ENCODE measurements around the gene MAST2.
A peak's percentile ranks its signal among the peaks of the same experiment; 100 is the strongest.
"Not testable (repeated sequence)": the region's sequence is repeated elsewhere in the genome, so short reads cannot be mapped to it uniquely, and the experiment has no call there.

Gene MAST2

DNA sequence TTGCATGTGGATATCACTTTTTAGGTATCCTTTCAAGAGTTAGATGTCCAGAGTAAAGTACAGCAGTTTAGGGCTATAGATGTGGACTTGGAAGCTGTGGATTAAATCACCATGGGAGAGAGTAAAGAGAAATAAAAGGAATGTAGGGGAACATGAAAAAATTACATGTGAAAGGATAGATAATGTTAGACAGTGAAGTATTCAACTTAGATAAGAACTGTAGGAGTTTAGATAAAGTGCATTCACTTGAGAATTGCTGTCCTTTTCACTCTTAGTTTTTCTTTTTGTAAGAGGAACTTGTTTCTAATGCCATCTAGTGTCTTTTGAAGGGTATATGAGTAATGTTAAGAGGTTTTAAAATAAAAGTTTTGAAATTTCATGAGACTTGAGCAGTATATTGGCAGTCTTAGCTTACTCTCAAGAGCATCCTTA lies 40.1 kb downstream of the MAST2 start:
- H3K4me3 ChIP-seq (ENCODE audit: low read depth, low read length): no peak overlapping the region
- no peak for TF ChIP-seq POLR2A (IDR thresholded peaks at IDR 0.05; ENCODE audit: extremely low read depth, insufficient read length)
- TF ChIP-seq, protein P1, sequence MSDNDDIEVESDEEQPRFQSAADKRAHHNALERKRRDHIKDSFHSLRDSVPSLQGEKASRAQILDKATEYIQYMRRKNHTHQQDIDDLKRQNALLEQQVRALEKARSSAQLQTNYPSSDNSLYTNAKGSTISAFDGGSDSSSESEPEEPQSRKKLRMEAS (IDR thresholded peaks at IDR 0.05; ENCODE audit: low read depth, low read length): no peak
- TF ChIP-seq, protein P2, sequence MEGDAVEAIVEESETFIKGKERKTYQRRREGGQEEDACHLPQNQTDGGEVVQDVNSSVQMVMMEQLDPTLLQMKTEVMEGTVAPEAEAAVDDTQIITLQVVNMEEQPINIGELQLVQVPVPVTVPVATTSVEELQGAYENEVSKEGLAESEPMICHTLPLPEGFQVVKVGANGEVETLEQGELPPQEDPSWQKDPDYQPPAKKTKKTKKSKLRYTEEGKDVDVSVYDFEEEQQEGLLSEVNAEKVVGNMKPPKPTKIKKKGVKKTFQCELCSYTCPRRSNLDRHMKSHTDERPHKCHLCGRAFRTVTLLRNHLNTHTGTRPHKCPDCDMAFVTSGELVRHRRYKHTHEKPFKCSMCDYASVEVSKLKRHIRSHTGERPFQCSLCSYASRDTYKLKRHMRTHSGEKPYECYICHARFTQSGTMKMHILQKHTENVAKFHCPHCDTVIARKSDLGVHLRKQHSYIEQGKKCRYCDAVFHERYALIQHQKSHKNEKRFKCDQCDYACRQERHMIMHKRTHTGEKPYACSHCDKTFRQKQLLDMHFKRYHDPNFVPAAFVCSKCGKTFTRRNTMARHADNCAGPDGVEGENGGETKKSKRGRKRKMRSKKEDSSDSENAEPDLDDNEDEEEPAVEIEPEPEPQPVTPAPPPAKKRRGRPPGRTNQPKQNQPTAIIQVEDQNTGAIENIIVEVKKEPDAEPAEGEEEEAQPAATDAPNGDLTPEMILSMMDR (IDR thresholded peaks at IDR 0.05; ENCODE audit: low read depth, low read length): no peak
- TF ChIP-seq MYC (IDR thresholded peaks at IDR 0.05; ENCODE audit: low read depth, low read length): no peak
- peak; percentile 50 for DNase-seq (ENCODE audit: low read depth)

DNA sequence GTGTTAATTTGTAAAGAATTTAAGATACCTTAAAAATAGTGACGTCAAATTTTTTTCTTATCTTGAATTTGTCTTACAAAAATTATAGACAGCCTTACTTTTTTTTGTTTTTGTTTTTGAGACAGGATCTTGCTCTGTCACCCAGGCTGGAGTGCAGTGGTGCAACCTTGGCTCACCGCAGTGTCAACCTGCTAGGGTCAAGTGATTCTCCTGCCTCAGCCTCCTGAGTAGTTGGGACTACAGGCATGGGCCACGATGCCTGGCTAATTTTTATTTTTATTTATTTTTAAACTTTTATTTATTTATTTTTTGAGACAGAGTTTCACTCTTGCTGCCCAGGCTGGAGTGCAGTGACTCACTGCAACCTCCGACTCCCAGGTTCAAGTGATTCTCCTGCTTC lies 40.6 kb downstream of the MAST2 start:
- H3K4me3 ChIP-seq (ENCODE audit: low read depth, low read length); DNase-seq (ENCODE audit: low read depth): not testable (repeated sequence)

DNA sequence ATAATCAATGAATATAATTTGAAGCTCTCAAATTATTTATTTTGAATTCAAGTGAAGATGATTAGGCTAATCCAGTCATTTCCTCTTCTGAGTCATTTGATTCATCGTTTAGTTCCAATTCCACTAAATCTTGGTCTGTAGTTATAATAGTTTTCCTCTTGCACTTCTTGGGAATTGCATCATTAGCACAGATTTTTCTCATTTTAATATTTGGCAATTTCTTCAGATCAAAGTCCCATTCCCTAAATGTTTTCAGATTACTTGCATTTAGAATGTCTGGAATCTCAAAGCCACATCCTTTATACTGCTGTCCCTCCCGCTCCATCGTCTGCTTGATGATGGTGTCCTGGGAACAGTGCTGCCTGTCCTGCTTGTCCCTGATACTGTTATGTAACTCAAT lies 43.5 kb downstream of the MAST2 start:
- TF ChIP-seq, protein P1 (IDR thresholded peaks at IDR 0.05; ENCODE audit: low read depth, low read length): no peak
- TF ChIP-seq, protein P2 (IDR thresholded peaks at IDR 0.05; ENCODE audit: low read depth, low read length): no peak
- TF ChIP-seq MYC (IDR thresholded peaks at IDR 0.05; ENCODE audit: low read depth, low read length) (no peak), POLR2A (IDR thresholded peaks at IDR 0.05; ENCODE audit: extremely low read depth, insufficient read length) (no peak)
- no peak for DNase-seq (ENCODE audit: low read depth)
- H3K4me3 ChIP-seq (ENCODE audit: low read depth, low read length): no peak overlapping the region

DNA sequence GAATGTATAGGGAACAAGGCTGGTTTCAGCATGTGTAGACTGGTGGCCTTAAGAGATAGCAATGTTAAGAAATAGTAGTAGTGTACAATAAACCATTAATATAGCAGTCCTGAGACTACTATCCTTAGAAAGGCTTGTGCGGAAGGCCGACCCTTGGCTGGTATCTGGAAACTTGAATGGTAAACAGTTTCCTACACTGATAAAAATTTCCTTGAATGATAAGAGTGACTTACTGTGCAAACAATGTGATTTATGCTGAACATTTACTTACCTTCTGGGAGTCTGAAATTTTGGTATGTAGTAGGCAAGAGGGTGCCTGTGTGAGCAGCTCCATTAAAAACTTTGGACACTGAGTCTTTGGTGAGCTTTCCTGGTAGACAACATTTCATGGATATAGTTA lies 44.7 kb downstream of the MAST2 start:
- TF ChIP-seq, protein P2 (IDR thresholded peaks at IDR 0.05; ENCODE audit: low read depth, low read length): no peak
- TF ChIP-seq MYC (IDR thresholded peaks at IDR 0.05; ENCODE audit: low read depth, low read length): no peak
- TF ChIP-seq POLR2A (IDR thresholded peaks at IDR 0.05; ENCODE audit: extremely low read depth, insufficient read length): no peak
- TF ChIP-seq, protein P1 (IDR thresholded peaks at IDR 0.05; ENCODE audit: low read depth, low read length): no peak
- DNase-seq (ENCODE audit: low read depth): no peak
- no peak overlapping the region for H3K4me3 ChIP-seq (ENCODE audit: low read depth, low read length)

DNA sequence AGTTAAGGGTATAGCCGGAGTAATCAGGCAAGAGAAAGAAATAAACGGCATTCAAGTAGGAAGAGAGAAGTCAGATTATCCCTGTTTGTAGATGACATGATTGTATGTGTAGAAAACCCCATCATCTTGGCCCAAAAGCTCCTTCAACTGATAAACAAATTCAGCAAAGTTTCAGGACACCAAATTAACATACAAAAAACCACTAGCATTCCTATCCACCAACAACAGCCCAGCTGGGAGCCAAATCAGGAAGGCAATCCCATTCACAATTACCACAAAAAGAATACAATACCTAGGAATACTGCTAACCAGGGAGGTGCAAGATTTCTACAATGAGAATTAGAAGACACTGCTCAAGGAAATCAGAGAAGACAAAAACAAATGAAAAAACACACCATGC lies 45.3 kb downstream of the MAST2 start:
- H3K4me3 ChIP-seq (ENCODE audit: low read depth, low read length): no peak overlapping the region
- DNase-seq (ENCODE audit: low read depth): no peak
- TF ChIP-seq, protein P2 (IDR thresholded peaks at IDR 0.05; ENCODE audit: low read depth, low read length): no peak
- TF ChIP-seq POLR2A (IDR thresholded peaks at IDR 0.05; ENCODE audit: extremely low read depth, insufficient read length) (no peak), MYC (IDR thresholded peaks at IDR 0.05; ENCODE audit: low read depth, low read length) (no peak)
- TF ChIP-seq, protein P1 (IDR thresholded peaks at IDR 0.05; ENCODE audit: low read depth, low read length): no peak

DNA sequence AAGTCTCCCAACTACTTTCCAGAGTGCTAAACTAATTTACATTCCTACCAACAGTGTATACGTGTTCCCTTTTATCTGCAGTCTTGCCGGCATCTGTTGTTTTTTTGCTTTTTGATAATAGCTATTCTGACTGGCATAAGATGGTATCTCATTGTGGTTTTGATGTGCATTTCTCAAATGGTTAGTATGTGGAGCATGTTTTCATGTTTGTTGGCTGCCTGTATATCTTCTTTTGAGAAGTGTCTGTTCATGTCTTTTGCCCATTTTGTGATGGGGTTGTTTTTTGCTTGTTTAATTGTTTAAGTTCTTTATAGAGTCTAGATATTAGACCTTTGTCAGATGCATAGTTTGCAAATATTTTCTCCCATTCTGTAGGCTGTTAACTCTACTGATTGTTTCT lies 46.6 kb downstream of the MAST2 start:
- TF ChIP-seq POLR2A (IDR thresholded peaks at IDR 0.05; ENCODE audit: extremely low read depth, insufficient read length) (no peak), MYC (IDR thresholded peaks at IDR 0.05; ENCODE audit: low read depth, low read length) (no peak)
- TF ChIP-seq, protein P1 (IDR thresholded peaks at IDR 0.05; ENCODE audit: low read depth, low read length): no peak
- TF ChIP-seq, protein P2 (IDR thresholded peaks at IDR 0.05; ENCODE audit: low read depth, low read length): no peak
- no peak overlapping the region for H3K4me3 ChIP-seq (ENCODE audit: low read depth, low read length)
- DNase-seq (ENCODE audit: low read depth): no peak
